ENCODE data around the gene LCE3B.

GRCh38 chr1:152582647-152583046 lies 31.0 kb upstream of the LCE3B start:
- TF ChIP-seq POLR2A (IDR thresholded peaks at IDR 0.05): no peak
- no peak for TF ChIP-seq CTCF (IDR thresholded peaks at IDR 0.05)
